ENCODE results near the gene NKIRAS1.

Gene NKIRAS1

GRCh38 chr3:23944007-23944783 is 27.4 kb upstream of the NKIRAS1 start (continued):
- no peak for TF ChIP-seq CREB5 (CRISPR knock-in tag; IDR thresholded peaks at IDR 0.05; ENCODE audit: low read depth)
- TF ChIP-seq ARNTL (CRISPR knock-in tag; IDR thresholded peaks at IDR 0.05; ENCODE audit: borderline replicate concordance, low read depth): no peak
- no peak for TF ChIP-seq CSDC2 (CRISPR knock-in tag; IDR thresholded peaks at IDR 0.05)
- TF ChIP-seq POU6F1 (CRISPR knock-in tag; IDR thresholded peaks at IDR 0.05; ENCODE audit: borderline replicate concordance, low read depth): no peak
- TF ChIP-seq PPARA (CRISPR knock-in tag; IDR thresholded peaks at IDR 0.05; ENCODE audit: borderline replicate concordance): no peak
- TF ChIP-seq ZC3H10 (CRISPR knock-in tag; IDR thresholded peaks at IDR 0.05): no peak
- no peak for TF ChIP-seq ZFP30 (CRISPR knock-in tag; IDR thresholded peaks at IDR 0.05)
- TF ChIP-seq ZNF565 (CRISPR knock-in tag; conservative IDR thresholded peaks at IDR 0.05; ENCODE audit: low read depth): no peak
- no peak for TF ChIP-seq ZNF70 (CRISPR knock-in tag; IDR thresholded peaks at IDR 0.05)
- TF ChIP-seq ZFP3 (CRISPR knock-in tag; IDR thresholded peaks at IDR 0.05): no peak

DNA sequence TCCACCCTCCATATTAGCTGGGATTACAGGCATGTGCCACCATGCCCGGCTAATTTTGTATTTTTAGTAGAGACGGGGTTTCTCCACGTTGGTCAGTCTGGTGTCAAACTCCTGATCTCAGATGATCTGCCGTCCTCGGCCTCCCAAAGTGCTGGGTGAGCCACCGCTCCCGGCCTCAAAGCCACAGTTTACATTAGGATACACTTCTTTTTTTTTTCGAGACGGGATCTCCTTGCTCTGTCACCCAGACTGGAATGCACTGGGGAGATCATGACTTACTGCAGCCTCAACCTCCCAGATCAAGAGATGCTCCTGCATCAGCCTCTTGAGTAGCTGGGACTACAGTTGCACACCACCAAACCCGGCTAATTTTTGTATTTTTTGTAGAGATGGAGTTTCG is 25.8 kb upstream of the NKIRAS1 start:
- no peak for ATAC-seq
- TF ChIP-seq RARB (CRISPR knock-in tag; IDR thresholded peaks at IDR 0.05) (no peak), CREB5 (CRISPR knock-in tag; IDR thresholded peaks at IDR 0.05; ENCODE audit: low read depth) (no peak), ZFP30 (CRISPR knock-in tag; IDR thresholded peaks at IDR 0.05) (no peak), TCF4 (CRISPR knock-in tag; IDR thresholded peaks at IDR 0.05; ENCODE audit: borderline replicate concordance) (no peak), GLIS3 (CRISPR knock-in tag; IDR thresholded peaks at IDR 0.05) (no peak), ZFP3 (CRISPR knock-in tag; IDR thresholded peaks at IDR 0.05) (no peak), ZNF70 (CRISPR knock-in tag; IDR thresholded peaks at IDR 0.05) (no peak), BACH2 (CRISPR knock-in tag; IDR thresholded peaks at IDR 0.05; ENCODE audit: borderline replicate concordance) (no peak), ESRRG (CRISPR knock-in tag; IDR thresholded peaks at IDR 0.05) (no peak), POU6F1 (CRISPR knock-in tag; IDR thresholded peaks at IDR 0.05; ENCODE audit: borderline replicate concordance, low read depth) (no peak), ARNTL (CRISPR knock-in tag; IDR thresholded peaks at IDR 0.05; ENCODE audit: borderline replicate concordance, low read depth) (no peak), TOX (CRISPR knock-in tag; IDR thresholded peaks at IDR 0.05; ENCODE audit: borderline replicate concordance) (no peak)
- TF ChIP-seq, protein P1, sequence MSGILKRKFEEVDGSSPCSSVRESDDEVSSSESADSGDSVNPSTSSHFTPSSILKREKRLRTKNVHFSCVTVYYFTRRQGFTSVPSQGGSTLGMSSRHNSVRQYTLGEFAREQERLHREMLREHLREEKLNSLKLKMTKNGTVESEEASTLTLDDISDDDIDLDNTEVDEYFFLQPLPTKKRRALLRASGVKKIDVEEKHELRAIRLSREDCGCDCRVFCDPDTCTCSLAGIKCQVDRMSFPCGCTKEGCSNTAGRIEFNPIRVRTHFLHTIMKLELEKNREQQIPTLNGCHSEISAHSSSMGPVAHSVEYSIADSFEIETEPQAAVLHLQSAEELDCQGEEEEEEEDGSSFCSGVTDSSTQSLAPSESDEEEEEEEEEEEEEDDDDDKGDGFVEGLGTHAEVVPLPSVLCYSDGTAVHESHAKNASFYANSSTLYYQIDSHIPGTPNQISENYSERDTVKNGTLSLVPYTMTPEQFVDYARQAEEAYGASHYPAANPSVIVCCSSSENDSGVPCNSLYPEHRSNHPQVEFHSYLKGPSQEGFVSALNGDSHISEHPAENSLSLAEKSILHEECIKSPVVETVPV (CRISPR knock-in tag; IDR thresholded peaks at IDR 0.05): no peak
- TF ChIP-seq, protein P2, sequence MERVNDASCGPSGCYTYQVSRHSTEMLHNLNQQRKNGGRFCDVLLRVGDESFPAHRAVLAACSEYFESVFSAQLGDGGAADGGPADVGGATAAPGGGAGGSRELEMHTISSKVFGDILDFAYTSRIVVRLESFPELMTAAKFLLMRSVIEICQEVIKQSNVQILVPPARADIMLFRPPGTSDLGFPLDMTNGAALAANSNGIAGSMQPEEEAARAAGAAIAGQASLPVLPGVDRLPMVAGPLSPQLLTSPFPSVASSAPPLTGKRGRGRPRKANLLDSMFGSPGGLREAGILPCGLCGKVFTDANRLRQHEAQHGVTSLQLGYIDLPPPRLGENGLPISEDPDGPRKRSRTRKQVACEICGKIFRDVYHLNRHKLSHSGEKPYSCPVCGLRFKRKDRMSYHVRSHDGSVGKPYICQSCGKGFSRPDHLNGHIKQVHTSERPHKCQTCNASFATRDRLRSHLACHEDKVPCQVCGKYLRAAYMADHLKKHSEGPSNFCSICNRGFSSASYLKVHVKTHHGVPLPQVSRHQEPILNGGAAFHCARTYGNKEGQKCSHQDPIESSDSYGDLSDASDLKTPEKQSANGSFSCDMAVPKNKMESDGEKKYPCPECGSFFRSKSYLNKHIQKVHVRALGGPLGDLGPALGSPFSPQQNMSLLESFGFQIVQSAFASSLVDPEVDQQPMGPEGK (CRISPR knock-in tag; IDR thresholded peaks at IDR 0.05; ENCODE audit: borderline replicate concordance): no peak
- TF ChIP-seq, protein P3, sequence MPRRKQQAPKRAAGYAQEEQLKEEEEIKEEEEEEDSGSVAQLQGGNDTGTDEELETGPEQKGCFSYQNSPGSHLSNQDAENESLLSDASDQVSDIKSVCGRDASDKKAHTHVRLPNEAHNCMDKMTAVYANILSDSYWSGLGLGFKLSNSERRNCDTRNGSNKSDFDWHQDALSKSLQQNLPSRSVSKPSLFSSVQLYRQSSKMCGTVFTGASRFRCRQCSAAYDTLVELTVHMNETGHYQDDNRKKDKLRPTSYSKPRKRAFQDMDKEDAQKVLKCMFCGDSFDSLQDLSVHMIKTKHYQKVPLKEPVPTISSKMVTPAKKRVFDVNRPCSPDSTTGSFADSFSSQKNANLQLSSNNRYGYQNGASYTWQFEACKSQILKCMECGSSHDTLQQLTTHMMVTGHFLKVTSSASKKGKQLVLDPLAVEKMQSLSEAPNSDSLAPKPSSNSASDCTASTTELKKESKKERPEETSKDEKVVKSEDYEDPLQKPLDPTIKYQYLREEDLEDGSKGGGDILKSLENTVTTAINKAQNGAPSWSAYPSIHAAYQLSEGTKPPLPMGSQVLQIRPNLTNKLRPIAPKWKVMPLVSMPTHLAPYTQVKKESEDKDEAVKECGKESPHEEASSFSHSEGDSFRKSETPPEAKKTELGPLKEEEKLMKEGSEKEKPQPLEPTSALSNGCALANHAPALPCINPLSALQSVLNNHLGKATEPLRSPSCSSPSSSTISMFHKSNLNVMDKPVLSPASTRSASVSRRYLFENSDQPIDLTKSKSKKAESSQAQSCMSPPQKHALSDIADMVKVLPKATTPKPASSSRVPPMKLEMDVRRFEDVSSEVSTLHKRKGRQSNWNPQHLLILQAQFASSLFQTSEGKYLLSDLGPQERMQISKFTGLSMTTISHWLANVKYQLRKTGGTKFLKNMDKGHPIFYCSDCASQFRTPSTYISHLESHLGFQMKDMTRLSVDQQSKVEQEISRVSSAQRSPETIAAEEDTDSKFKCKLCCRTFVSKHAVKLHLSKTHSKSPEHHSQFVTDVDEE (CRISPR knock-in tag; IDR thresholded peaks at IDR 0.05): no peak

Data from SK-N-SH treated with all-trans-retinoic acid at 6 μM for 48 hours (cell line).